Measurements from ENCODE around the gene KDM2B.

DNA sequence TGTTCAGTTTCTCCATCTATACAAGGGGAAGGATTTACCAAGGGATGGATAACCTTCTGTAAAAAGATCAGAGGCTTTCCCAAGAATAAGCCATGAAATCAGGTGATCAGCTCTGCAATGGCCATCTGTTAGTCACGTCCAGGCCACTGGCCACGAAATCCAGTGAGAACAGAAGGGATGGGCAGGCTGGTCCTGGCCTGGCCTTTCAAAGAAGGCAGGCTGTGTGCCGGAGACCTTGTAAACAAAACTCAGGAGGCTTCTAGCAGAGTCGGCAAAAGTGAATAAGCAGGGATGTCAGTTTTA is 112.4 kb downstream of the KDM2B start:
- TF ChIP-seq, protein P1, sequence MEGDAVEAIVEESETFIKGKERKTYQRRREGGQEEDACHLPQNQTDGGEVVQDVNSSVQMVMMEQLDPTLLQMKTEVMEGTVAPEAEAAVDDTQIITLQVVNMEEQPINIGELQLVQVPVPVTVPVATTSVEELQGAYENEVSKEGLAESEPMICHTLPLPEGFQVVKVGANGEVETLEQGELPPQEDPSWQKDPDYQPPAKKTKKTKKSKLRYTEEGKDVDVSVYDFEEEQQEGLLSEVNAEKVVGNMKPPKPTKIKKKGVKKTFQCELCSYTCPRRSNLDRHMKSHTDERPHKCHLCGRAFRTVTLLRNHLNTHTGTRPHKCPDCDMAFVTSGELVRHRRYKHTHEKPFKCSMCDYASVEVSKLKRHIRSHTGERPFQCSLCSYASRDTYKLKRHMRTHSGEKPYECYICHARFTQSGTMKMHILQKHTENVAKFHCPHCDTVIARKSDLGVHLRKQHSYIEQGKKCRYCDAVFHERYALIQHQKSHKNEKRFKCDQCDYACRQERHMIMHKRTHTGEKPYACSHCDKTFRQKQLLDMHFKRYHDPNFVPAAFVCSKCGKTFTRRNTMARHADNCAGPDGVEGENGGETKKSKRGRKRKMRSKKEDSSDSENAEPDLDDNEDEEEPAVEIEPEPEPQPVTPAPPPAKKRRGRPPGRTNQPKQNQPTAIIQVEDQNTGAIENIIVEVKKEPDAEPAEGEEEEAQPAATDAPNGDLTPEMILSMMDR (conservative IDR thresholded peaks at IDR 0.05), result no peak
- no peak for TF ChIP-seq ZFX (IDR thresholded peaks at IDR 0.05)
